GM18951 (cell line): ENCODE measurements around the gene VWC2.
"Not testable (repeated sequence)": the region's sequence is repeated elsewhere in the genome, so short reads cannot be mapped to it uniquely, and the experiment has no call there.

Source experiments
- POLR2A ChIP-seq: IDR thresholded peaks from 4 replicates; pipeline ENCODE4 v1.6.1; 2011; ENCODE audit warnings: mild to moderate bottlenecking; ENCODE audit not compliant: insufficient read length, insufficient read depth; ENCODE audit errors: extremely low read depth
- in situ Hi-C: fragments of 300-500 bp; cut with MboI; formaldehyde crosslinking; loops from one replicate; pipeline ENCODE4 v1.12.0; 2022; ENCODE audit warnings: low sequenced_read_pairs, mixed read lengths, inconsistent platforms; ENCODE audit not compliant: unreplicated experiment

Gene VWC2

GRCh38 chr7:49848211-49848841 lies 74.9 kb downstream of the VWC2 start:
- in situ Hi-C loops: no loop called here

GRCh38 chr7:49850921-49851613 lies 77.6 kb downstream of the VWC2 start:
- in situ Hi-C loops: no loop called here
- no peak for TF ChIP-seq POLR2A

More at GRCh38 chr7:49848211-49848841, 74.9 kb downstream of the VWC2 start:
- no peak for TF ChIP-seq POLR2A

- in situ Hi-C loops: not testable (repeated sequence)
Measured at GRCh38 chr7:49851614-49851934, 78.1 kb downstream of the VWC2 start.

GRCh38 chr7:49852619-49853462 lies 79.4 kb downstream of the VWC2 start:
- TF ChIP-seq POLR2A: no peak
- in situ Hi-C loops: no loop called here

- in situ Hi-C loops: no loop called here
- TF ChIP-seq POLR2A: no peak
Measured at GRCh38 chr7:49855281-49855980, 82.0 kb downstream of the VWC2 start.

GRCh38 chr7:49860293-49860692 lies 86.9 kb downstream of the VWC2 start:
- no peak for TF ChIP-seq POLR2A
- in situ Hi-C loops: no loop called here

- in situ Hi-C loops: no loop called here
- TF ChIP-seq POLR2A: no peak
Measured at GRCh38 chr7:49866076-49866735, 92.8 kb downstream of the VWC2 start.

GRCh38 chr7:49866910-49867309 lies 93.5 kb downstream of the VWC2 start:
- in situ Hi-C loops: no loop called here
- no peak for TF ChIP-seq POLR2A

GRCh38 chr7:49873420-49873819 lies 100.0 kb downstream of the VWC2 start:
- no peak for TF ChIP-seq POLR2A
- in situ Hi-C loops: no loop called here

- no peak for TF ChIP-seq POLR2A
- in situ Hi-C loops: no loop called here
Measured at GRCh38 chr7:49875336-49875735, 101.9 kb downstream of the VWC2 start.

GRCh38 chr7:49876202-49876601 lies 102.8 kb downstream of the VWC2 start:
- no peak for TF ChIP-seq POLR2A
- in situ Hi-C loops: no loop called here

- no peak for TF ChIP-seq POLR2A
- in situ Hi-C loops: no loop called here
Measured at GRCh38 chr7:49878089-49878488, 104.7 kb downstream of the VWC2 start.

GRCh38 chr7:49878627-49879026 lies 105.2 kb downstream of the VWC2 start:
- in situ Hi-C loops: no loop called here
- TF ChIP-seq POLR2A: no peak
